ENCODE results near the gene PTAFR. TPM values are rescaled to one million over a fixed set of nuclear protein-coding genes. Genes with fewer than 3 reads are reported as not detected.
A peak's percentile ranks its signal among the peaks of the same experiment; 100 is the strongest.

Gene PTAFR
- total RNA-seq, 2 donors from 2014 or later, result 0.58 to 0.77 TPM

DNA sequence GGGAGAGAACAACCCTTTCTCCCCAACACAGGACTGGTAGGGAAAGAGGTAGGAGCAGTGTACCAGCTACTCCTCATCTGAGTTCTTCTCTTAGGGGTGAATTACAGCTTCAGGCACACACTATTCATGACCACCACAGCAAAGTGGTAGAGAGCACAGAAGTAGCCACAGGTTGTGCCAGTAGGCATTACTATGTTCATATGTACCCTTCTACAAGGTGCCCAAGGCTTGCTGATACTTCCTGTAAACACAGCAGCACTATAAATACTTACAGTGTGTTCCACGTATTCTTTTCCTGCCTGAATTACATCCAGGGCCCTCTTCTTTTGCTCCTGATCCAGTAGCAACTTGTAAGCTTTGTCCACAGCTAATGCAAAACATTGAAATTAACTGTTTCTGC lies 33.2 kb upstream of the PTAFR start:
- peaks cover 75% of the 10 kb centered on the region for H3K36me3 ChIP-seq (ENCODE audit: control insufficient read depth, insufficient read depth, low read length)
- H3K27ac ChIP-seq (ENCODE audit: low read depth, low read length), result no peak overlapping the region
- H3K9me3 ChIP-seq (ENCODE audit: control insufficient read depth, low read length), result no peaks in the 10 kb centered on the region
- no peaks in the 10 kb centered on the region for H3K4me1 ChIP-seq (ENCODE audit: control insufficient read depth, insufficient read depth, low read length)
- H3K36me3 Mint-ChIP-seq (ENCODE audit: low read depth), result peaks cover 41% of the 10 kb centered on the region
- H3K27me3 ChIP-seq (ENCODE audit: control insufficient read depth, insufficient read depth, low read length, poor library complexity, severe bottlenecking), result no peaks in the 10 kb centered on the region
- no peak overlapping the region for H3K4me3 ChIP-seq (ENCODE audit: low read length)
- no peaks in the 10 kb centered on the region for H3K9me3 Mint-ChIP-seq
- no peak overlapping the region for H3K9ac ChIP-seq (ENCODE audit: extremely low read depth, low read length, poor library complexity, severe bottlenecking)
- 90 to 100% methylated on average over 1 of the region's 1 CpG for WGBS, 2 experiments (ENCODE audit: insufficient coverage in 1 of 2, insufficient read length in 1 of 2)
- H3K4me3 Mint-ChIP-seq, result no peak overlapping the region
- TF ChIP-seq, protein P1, sequence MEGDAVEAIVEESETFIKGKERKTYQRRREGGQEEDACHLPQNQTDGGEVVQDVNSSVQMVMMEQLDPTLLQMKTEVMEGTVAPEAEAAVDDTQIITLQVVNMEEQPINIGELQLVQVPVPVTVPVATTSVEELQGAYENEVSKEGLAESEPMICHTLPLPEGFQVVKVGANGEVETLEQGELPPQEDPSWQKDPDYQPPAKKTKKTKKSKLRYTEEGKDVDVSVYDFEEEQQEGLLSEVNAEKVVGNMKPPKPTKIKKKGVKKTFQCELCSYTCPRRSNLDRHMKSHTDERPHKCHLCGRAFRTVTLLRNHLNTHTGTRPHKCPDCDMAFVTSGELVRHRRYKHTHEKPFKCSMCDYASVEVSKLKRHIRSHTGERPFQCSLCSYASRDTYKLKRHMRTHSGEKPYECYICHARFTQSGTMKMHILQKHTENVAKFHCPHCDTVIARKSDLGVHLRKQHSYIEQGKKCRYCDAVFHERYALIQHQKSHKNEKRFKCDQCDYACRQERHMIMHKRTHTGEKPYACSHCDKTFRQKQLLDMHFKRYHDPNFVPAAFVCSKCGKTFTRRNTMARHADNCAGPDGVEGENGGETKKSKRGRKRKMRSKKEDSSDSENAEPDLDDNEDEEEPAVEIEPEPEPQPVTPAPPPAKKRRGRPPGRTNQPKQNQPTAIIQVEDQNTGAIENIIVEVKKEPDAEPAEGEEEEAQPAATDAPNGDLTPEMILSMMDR (conservative IDR thresholded peaks at IDR 0.05), result no peak
- H3K27me3 Mint-ChIP-seq (ENCODE audit: insufficient read depth), result no peaks in the 10 kb centered on the region
- no peaks in the 10 kb centered on the region for H3K4me1 Mint-ChIP-seq
- H3K27ac Mint-ChIP-seq, result no peak overlapping the region
- no peak for DNase-seq

DNA sequence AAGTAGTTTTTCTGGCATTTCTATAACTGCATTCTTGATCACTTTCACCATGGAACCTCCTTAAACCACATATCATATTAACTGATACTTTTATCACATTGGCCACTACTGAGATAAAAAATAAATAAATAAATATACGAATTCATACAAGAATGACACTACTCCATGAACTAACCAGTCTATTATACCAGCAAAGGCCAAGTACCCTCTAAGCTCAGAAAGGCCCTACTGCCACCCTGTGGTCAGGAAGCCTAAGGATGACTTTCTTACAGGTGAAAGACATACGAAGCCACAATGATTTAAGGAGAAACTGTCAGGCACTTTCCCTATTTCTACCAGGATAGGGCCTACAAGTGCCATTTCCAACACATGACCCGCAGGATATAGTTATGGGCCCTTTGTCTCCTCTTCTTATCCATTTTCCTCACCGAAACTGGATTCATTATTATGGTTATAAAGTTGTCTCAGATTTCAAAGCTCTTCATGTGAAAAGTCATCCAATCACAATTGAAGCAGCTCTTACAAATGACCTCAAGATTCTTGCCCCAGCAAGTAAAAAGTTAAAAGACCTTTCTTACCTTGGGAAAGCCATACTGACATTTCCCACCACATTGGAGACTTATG lies 32.4 kb upstream of the PTAFR start:
- no peak overlapping the region for H3K4me3 ChIP-seq (ENCODE audit: low read length)
- no peaks in the 10 kb centered on the region for H3K27me3 ChIP-seq (ENCODE audit: control insufficient read depth, insufficient read depth, low read length, poor library complexity, severe bottlenecking)
- Mint-ChIP-seq H3K27me3 (ENCODE audit: insufficient read depth) (no peaks in the 10 kb centered on the region), H3K4me3 (no peak overlapping the region), H3K9me3 (no peaks in the 10 kb centered on the region), H3K27ac (no peak overlapping the region), H3K36me3 (ENCODE audit: low read depth) (peaks cover 44% of the 10 kb centered on the region), H3K4me1 (no peaks in the 10 kb centered on the region)
- no peak overlapping the region for H3K9ac ChIP-seq (ENCODE audit: extremely low read depth, low read length, poor library complexity, severe bottlenecking)
- 67 to 71% methylated on average over 2 to 4 of the region's 4 CpGs for WGBS, 2 experiments (ENCODE audit: insufficient coverage in 1 of 2, insufficient read length in 1 of 2)
- H3K27ac ChIP-seq (ENCODE audit: low read depth, low read length), result no peak overlapping the region
- peaks cover 76% of the 10 kb centered on the region for H3K36me3 ChIP-seq (ENCODE audit: control insufficient read depth, insufficient read depth, low read length)
- TF ChIP-seq, protein P1 (conservative IDR thresholded peaks at IDR 0.05), result peak; percentile 93
- H3K9me3 ChIP-seq (ENCODE audit: control insufficient read depth, low read length), result no peaks in the 10 kb centered on the region
- no peaks in the 10 kb centered on the region for H3K4me1 ChIP-seq (ENCODE audit: control insufficient read depth, insufficient read depth, low read length)
- peak; percentile 84 for DNase-seq

DNA sequence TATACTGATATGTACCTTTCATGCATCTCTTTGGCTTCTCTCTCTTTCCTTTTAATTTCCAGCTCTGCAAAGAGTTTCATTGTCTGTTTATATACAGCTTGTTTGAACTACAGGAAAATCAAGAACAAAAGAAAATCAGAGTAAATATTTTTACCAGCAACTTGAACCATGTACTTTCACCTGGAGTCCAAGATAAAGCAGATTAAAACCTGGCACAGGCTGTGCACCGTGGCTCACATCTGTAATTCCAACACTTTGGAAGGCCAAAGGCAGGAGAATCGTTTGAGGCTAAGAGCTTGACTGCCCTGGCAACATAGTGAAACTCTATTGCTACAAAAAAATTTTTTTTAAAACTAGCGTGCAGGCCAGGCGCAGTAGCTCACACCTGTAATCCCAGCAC lies 28.8 kb upstream of the PTAFR start:
- H3K9me3 Mint-ChIP-seq, result no peaks in the 10 kb centered on the region
- no peak for DNase-seq
- TF ChIP-seq, protein P1 (conservative IDR thresholded peaks at IDR 0.05), result no peak
- 94 to 96% methylated on average over 3 to 4 of the region's 4 CpGs for WGBS, 2 experiments (ENCODE audit: insufficient coverage in 1 of 2, insufficient read length in 1 of 2)
- Histone ChIP-seq H3K4me1 (ENCODE audit: control insufficient read depth, insufficient read depth, low read length) (no peaks in the 10 kb centered on the region), H3K27me3 (ENCODE audit: control insufficient read depth, insufficient read depth, low read length, poor library complexity, severe bottlenecking) (no peaks in the 10 kb centered on the region), H3K4me3 (ENCODE audit: low read length) (no peak overlapping the region), H3K9me3 (ENCODE audit: control insufficient read depth, low read length) (no peaks in the 10 kb centered on the region), H3K9ac (ENCODE audit: extremely low read depth, low read length, poor library complexity, severe bottlenecking) (no peak overlapping the region), H3K36me3 (ENCODE audit: control insufficient read depth, insufficient read depth, low read length) (peaks cover 73% of the 10 kb centered on the region), H3K27ac (ENCODE audit: low read depth, low read length) (no peak overlapping the region)
- peaks cover 53% of the 10 kb centered on the region for H3K36me3 Mint-ChIP-seq (ENCODE audit: low read depth)
- no peak overlapping the region for H3K27ac Mint-ChIP-seq
- no peaks in the 10 kb centered on the region for H3K4me1 Mint-ChIP-seq
- no peak overlapping the region for H3K4me3 Mint-ChIP-seq
- no peaks in the 10 kb centered on the region for H3K27me3 Mint-ChIP-seq (ENCODE audit: insufficient read depth)

All from endodermal cell (in vitro differentiated cells).